K562 (cell line): Measurements from ENCODE around the gene BNIPL. TPM values are rescaled to one million over a fixed set of nuclear protein-coding genes. Genes with fewer than 3 reads are reported as not detected.

Experiments
- CBFA2T3 ChIP-seq: fragments of 450-650 bp; IDR thresholded peaks from 2 replicates; pipeline ENCODE4 v1.6.1; 2017
- CBFB ChIP-seq: sonication (generic); formaldehyde crosslinking; IDR thresholded peaks from 2 replicates; pipeline ENCODE4 v1.4.0; 2020; ENCODE audit warnings: mild to moderate bottlenecking, missing genetic modification reagents
- CTCFL ChIP-seq: IDR thresholded peaks from 2 replicates; pipeline ENCODE4 v1.6.1; 2011; ENCODE audit warnings: borderline replicate concordance, low read depth, mild to moderate bottlenecking, moderate library complexity, low read length; ENCODE audit not compliant: insufficient read depth, poor library complexity, severe bottlenecking
- ESRRA ChIP-seq: fragments of 450-650 bp; IDR thresholded peaks from 2 replicates; pipeline ENCODE4 v1.6.1; 2014; ENCODE audit warnings: low read depth, mild to moderate bottlenecking, moderate library complexity, borderline replicate concordance
- L3MBTL2 ChIP-seq: fragments of 450-650 bp; IDR thresholded peaks from 2 replicates; pipeline ENCODE4 v1.6.1; 2016; ENCODE audit warnings: mild to moderate bottlenecking, moderate library complexity
- MNT ChIP-seq, 2 experiments: fragments of 450-650 bp; conservative IDR thresholded peaks; 2 replicates each; pipeline ENCODE4 v1.6.1; 2017; ENCODE audit warnings: mild to moderate bottlenecking in 2 of 2, moderate library complexity in 2 of 2
- PHF8 ChIP-seq: fragments of 200-600 bp; sonication (generic); IDR thresholded peaks from 2 replicates; pipeline ENCODE4 v1.6.1; 2012; ENCODE audit warnings: mixed run types, mild to moderate bottlenecking, inconsistent platforms, low read length, moderate library complexity, borderline replicate concordance
- SIRT6 ChIP-seq: IDR thresholded peaks from one replicate; pipeline ENCODE4 v1.6.1; 2012; ENCODE audit warnings: low read depth, mild to moderate bottlenecking, control low read depth, inconsistent platforms, low read length, moderate library complexity
- SMC3 ChIP-seq: conservative IDR thresholded peaks from 2 replicates; pipeline ENCODE4 v1.6.1; 2011; ENCODE audit warnings: low read depth, low read length, improper control_type of control experiment; ENCODE audit not compliant: insufficient read depth
- TOE1 ChIP-seq, 2 experiments: fragments of 450-650 bp in 1 of 2; sonication (generic) in 1 of 2; formaldehyde crosslinking in 1 of 2; IDR thresholded peaks; 2 replicates each; pipeline versions ENCODE4 v1.7.1 to v1.8.0; 2016 to 2022; ENCODE audit warnings: borderline replicate concordance in 2 of 2, mild to moderate bottlenecking in 2 of 2, antibody characterized with exemption in 1 of 2, inconsistent platforms in 1 of 2, low read depth in 1 of 2, missing genetic modification reagents in 1 of 2, moderate library complexity in 1 of 2
- ZNF507 ChIP-seq: conservative IDR thresholded peaks from 2 replicates; pipeline ENCODE4 v1.6.1; 2017; ENCODE audit warnings: missing genetic modification characterization, missing compliant biosample characterization
- polyA plus RNA-seq, 8 experiments: library from polyadenylated mRNA; depleted of rRNA in 4 of 8; stranded (reverse) in 5 of 8; unstranded in 3 of 8; fragments of >200 nt; fragmentation: Nextera tagmentation in 2 of 8; fragmentation: Illumina TruSeq in 1 of 8; extraction: Ambion mirVana in 2 of 8; extraction: Trizol in 1 of 8; gene quantifications; 2 replicates each; pipeline versions ENCODE4 v1.2.1 to v1.2.3, GENCODE V29; 2011 to 2014; ENCODE audit warnings: inconsistent platforms in 1 of 8, missing spikeins in 1 of 8
- total RNA-seq, 7 experiments: library from RNA; depleted of rRNA in 6 of 7; stranded (reverse); fragments of >200 nt in 6 of 7; fragmentation: Illumina TruSeq in 2 of 7; extraction: Trizol in 2 of 7; gene quantifications; 2 replicates each; pipeline versions ENCODE4 v1.2.1 to v1.2.3, GENCODE V29; 2011 to 2021; ENCODE audit warnings: low replicate concordance in 1 of 7
- TF ChIP-seq, protein P1 (sequence below), 2 experiments: fragments of 450-650 bp; formaldehyde crosslinking in 1 of 2; IDR thresholded peaks; 2 replicates each; pipeline versions ENCODE4 v1.4.0 to v1.6.1; 2014 to 2020; ENCODE audit warnings: mild to moderate bottlenecking in 2 of 2, borderline replicate concordance in 1 of 2, low read depth in 1 of 2

The BNIPL gene
- total and polyA plus RNA-seq, 9 of the 15 experiments (the other 6 are each of a cell fraction or from before 2014, with no cell fraction given), result 0.08 to 1.4 (median 0.68) TPM

DNA sequence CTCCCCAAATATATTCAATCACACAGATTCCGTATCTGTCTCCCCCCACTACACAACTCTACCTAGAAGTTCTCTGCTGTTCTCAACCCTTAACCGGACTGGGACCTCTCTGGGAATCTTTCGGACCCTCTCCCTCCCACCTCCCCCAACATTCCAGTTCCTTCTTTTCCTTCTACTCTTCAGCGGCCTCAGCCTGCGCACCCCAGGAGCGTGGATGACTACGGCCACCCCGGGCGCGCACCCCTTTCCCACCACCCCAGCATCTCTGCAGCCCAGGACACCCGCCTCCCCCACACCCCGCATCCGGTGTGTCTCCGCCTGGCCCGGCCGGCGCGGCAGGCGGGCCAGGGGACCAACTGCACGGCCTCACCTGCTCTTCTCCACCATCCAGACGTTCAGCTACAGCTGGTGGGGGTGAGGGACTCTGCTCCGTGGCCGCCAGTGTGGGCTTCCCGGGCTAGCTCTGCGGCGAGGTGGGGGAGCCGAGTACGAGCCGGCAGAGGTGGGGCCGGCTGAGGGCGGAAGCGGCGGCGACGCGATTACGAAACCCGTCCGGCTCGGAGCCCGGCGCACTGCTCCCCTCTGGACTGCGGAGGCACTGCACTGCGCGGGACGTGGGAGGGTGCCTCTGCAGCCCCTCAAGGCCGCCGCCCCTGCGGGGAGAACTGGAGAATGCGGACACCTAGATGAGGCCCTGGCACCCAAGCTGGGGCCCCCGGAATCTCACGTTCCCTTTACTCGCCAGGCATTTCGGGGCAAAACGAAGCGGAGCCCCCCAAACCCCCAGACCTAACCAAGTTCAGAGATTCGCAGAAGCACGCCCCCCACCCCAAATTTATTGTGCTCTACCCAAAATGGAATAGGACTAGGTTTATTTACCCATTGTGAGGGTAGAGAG, 23.0 kb downstream of the BNIPL start, which contains the start of gene CDC42SE1 (continued):
- peak; percentile 66; the same call in 1 of the 2 replicates for TF ChIP-seq ESRRA
- no peak for TF ChIP-seq SIRT6
- TF ChIP-seq PHF8, result peak; percentile 71
- peak; percentile 75 for TF ChIP-seq CTCFL
- TF ChIP-seq, protein P1, sequence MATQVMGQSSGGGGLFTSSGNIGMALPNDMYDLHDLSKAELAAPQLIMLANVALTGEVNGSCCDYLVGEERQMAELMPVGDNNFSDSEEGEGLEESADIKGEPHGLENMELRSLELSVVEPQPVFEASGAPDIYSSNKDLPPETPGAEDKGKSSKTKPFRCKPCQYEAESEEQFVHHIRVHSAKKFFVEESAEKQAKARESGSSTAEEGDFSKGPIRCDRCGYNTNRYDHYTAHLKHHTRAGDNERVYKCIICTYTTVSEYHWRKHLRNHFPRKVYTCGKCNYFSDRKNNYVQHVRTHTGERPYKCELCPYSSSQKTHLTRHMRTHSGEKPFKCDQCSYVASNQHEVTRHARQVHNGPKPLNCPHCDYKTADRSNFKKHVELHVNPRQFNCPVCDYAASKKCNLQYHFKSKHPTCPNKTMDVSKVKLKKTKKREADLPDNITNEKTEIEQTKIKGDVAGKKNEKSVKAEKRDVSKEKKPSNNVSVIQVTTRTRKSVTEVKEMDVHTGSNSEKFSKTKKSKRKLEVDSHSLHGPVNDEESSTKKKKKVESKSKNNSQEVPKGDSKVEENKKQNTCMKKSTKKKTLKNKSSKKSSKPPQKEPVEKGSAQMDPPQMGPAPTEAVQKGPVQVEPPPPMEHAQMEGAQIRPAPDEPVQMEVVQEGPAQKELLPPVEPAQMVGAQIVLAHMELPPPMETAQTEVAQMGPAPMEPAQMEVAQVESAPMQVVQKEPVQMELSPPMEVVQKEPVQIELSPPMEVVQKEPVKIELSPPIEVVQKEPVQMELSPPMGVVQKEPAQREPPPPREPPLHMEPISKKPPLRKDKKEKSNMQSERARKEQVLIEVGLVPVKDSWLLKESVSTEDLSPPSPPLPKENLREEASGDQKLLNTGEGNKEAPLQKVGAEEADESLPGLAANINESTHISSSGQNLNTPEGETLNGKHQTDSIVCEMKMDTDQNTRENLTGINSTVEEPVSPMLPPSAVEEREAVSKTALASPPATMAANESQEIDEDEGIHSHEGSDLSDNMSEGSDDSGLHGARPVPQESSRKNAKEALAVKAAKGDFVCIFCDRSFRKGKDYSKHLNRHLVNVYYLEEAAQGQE (IDR thresholded peaks at IDR 0.05; ENCODE audit: borderline replicate concordance), result peak; percentile 73
- TF ChIP-seq, protein P1 (CRISPR knock-in tag; IDR thresholded peaks at IDR 0.05; ENCODE audit: low read depth), result peak; percentile 73; the same call in 1 of the 2 replicates
- TF ChIP-seq TOE1 (IDR thresholded peaks at IDR 0.05; ENCODE audit: borderline replicate concordance), result peak; percentile 74
- 0 out of 2 replicates have a peak, but pooled peaks have one; percentile 56 for TF ChIP-seq TOE1 (CRISPR knock-in tag; IDR thresholded peaks at IDR 0.05; ENCODE audit: borderline replicate concordance, low read depth)
- TF ChIP-seq CBFA2T3, result peak; percentile 55
- TF ChIP-seq ZNF507 (tag), result no peak
- peak; percentile 48 for TF ChIP-seq SMC3
- no peak for TF ChIP-seq L3MBTL2
- TF ChIP-seq CBFB (CRISPR knock-in tag), result no peak
- peak; percentile 59 to 83 for TF ChIP-seq MNT (conservative IDR thresholded peaks at IDR 0.05)
